ENCODE measurements around the gene CTU2.

Gene CTU2

GRCh38 chr16:88762941-88763340, 56.6 kb downstream of the CTU2 start:
- Histone ChIP-seq H3K27ac (replicated peaks) (no peak overlapping the region), H3K4me3 (replicated peaks; ENCODE audit: insufficient read depth, low read length) (no peak overlapping the region), H3K27me3 (ENCODE audit: insufficient read depth, poor library complexity, severe bottlenecking) (no peaks in the 10 kb centered on the region)
- DNase-seq (ENCODE audit: low read depth in 1 of 2, low spot score in 1 of 2): no peak
- TF ChIP-seq GABPA (IDR thresholded peaks at IDR 0.05; ENCODE audit: low read depth) (no peak), CTCF (IDR thresholded peaks at IDR 0.05; ENCODE audit: insufficient read depth, low read length) (no peak), POLR2AphosphoS5 (IDR thresholded peaks at IDR 0.05; ENCODE audit: low read depth) (no peak), REST (IDR thresholded peaks at IDR 0.05; ENCODE audit: insufficient replicate concordance, low read depth) (no peak), SPI1 (IDR thresholded peaks at IDR 0.05; ENCODE audit: borderline replicate concordance, low read depth) (no peak)

DNA sequence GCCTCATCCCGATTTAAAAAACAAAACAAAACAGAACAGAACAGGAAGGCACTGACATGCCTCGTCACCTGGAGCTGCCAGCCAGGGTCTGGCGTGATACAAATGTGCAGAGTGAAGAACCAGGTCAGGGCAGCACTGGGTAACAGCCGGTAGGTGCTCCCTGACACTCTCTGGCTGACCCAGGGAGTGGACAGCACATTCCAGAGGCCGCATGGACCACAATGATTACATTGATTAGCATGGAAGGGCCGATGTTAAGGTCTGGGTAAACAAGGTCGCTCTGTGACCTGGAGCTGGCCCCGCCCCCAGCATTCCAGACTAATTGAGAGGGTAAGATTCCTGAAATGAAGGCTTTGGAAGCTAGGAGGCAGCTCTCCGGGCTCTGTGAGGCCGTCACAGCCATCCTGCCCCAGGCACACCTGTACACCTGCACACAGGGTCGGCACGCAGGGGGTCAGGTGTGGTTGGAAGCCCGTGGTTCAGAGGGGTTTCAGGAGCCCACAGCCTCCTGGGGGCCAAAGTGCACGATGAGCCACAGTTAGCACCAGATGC, 57.3 kb downstream of the CTU2 start:
- H3K4me3 ChIP-seq (replicated peaks; ENCODE audit: insufficient read depth, low read length): no peak overlapping the region
- H3K27ac ChIP-seq (replicated peaks): no peak overlapping the region
- no peak for DNase-seq (ENCODE audit: low read depth in 1 of 2, low spot score in 1 of 2)
- TF ChIP-seq REST (IDR thresholded peaks at IDR 0.05; ENCODE audit: insufficient replicate concordance, low read depth) (no peak), POLR2AphosphoS5 (IDR thresholded peaks at IDR 0.05; ENCODE audit: low read depth) (no peak), GABPA (IDR thresholded peaks at IDR 0.05; ENCODE audit: low read depth) (no peak), SPI1 (IDR thresholded peaks at IDR 0.05; ENCODE audit: borderline replicate concordance, low read depth) (no peak), CTCF (IDR thresholded peaks at IDR 0.05; ENCODE audit: insufficient read depth, low read length) (no peak)
- no peaks in the 10 kb centered on the region for H3K27me3 ChIP-seq (ENCODE audit: insufficient read depth, poor library complexity, severe bottlenecking)

DNA sequence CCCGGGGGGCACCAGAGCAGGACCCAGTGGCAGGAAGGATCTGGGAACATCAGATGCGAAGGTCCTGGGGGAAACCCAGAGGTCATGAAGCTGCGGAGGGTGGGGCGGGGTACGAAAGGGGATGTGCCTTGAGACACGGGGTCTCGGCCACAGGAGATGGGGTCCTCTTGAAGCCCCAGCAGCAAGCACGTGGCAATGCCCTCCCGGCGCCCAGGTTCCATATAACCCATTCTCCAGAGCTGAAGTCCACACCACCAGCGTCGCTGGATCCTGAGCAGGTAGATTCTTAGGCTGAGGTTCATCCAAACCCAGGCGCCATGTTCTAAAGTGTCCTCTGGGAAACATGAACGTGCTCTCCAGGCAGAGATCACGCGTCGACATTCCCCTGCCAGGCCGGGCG, 57.8 kb downstream of the CTU2 start:
- DNase-seq (ENCODE audit: low read depth in 1 of 2, low spot score in 1 of 2): no peak
- TF ChIP-seq CTCF (IDR thresholded peaks at IDR 0.05; ENCODE audit: insufficient read depth, low read length) (no peak), REST (IDR thresholded peaks at IDR 0.05; ENCODE audit: insufficient replicate concordance, low read depth) (no peak), POLR2AphosphoS5 (IDR thresholded peaks at IDR 0.05; ENCODE audit: low read depth) (no peak), SPI1 (IDR thresholded peaks at IDR 0.05; ENCODE audit: borderline replicate concordance, low read depth) (no peak), GABPA (IDR thresholded peaks at IDR 0.05; ENCODE audit: low read depth) (no peak)
- H3K27ac ChIP-seq (replicated peaks): no peak overlapping the region
- H3K27me3 ChIP-seq (ENCODE audit: insufficient read depth, poor library complexity, severe bottlenecking): no peaks in the 10 kb centered on the region
- no peak overlapping the region for H3K4me3 ChIP-seq (replicated peaks; ENCODE audit: insufficient read depth, low read length)

Measured in HL-60 (cell line).